ENCODE data around the gene GCFC2.

The GCFC2 gene

DNA sequence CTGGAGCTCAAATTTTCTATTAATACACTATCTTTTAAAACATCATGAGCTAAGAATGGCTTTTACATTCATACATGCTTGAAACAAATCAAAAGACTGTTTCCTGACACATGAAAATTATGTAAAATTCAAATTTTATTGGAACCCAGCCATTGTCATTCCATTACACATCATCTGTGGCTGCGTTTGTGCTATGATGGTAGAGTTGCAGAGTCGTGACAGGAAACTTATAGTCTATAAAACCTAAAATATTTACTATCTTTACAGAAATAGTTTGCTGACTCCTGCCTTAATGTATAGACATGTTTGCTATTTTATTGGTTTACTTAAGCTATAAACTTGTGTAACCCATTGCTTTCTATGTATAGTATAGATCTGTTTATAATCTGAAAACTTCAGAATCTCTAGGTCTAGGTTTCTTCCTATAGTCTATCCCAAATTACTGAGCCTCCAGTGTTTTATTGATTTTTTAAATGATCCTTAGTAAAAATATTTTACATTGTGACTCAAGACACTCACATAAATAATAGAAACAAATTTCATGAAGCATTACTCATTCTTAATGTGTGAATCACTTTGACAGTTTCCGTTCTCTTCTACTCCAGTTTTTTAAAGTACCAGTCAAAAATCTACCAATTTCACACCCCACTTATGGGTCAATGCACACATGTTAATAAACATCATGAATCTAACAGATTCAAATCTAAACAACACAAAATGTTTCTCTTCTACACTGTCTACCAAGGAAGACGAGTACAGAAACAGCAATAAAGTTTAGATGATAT is 90.6 kb downstream of the GCFC2 start:
- Histone ChIP-seq H3K27me3 (peaks cover 15% of the 10 kb centered on the region), H3K4me3 (ENCODE audit: low read depth in 1 of 2, low read length in 1 of 2) (no peak overlapping the region), H3K27ac (no peak overlapping the region), H3K9me3 (no peaks in the 10 kb centered on the region), H3K4me1 (ENCODE audit: control insufficient read depth in 1 of 2, insufficient read depth in 1 of 2, low read depth in 1 of 2, low read length in 1 of 2) (no peaks in the 10 kb centered on the region), H3K36me3 (no peaks in the 10 kb centered on the region)
- TF ChIP-seq, protein P1, sequence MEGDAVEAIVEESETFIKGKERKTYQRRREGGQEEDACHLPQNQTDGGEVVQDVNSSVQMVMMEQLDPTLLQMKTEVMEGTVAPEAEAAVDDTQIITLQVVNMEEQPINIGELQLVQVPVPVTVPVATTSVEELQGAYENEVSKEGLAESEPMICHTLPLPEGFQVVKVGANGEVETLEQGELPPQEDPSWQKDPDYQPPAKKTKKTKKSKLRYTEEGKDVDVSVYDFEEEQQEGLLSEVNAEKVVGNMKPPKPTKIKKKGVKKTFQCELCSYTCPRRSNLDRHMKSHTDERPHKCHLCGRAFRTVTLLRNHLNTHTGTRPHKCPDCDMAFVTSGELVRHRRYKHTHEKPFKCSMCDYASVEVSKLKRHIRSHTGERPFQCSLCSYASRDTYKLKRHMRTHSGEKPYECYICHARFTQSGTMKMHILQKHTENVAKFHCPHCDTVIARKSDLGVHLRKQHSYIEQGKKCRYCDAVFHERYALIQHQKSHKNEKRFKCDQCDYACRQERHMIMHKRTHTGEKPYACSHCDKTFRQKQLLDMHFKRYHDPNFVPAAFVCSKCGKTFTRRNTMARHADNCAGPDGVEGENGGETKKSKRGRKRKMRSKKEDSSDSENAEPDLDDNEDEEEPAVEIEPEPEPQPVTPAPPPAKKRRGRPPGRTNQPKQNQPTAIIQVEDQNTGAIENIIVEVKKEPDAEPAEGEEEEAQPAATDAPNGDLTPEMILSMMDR (IDR thresholded peaks at IDR 0.05): no peak

GRCh38 chr2:75616933-75617332 is 93.8 kb downstream of the GCFC2 start:
- H3K9me3 ChIP-seq: no peaks in the 10 kb centered on the region
- no peak overlapping the region for H3K4me3 ChIP-seq (ENCODE audit: low read depth in 1 of 2, low read length in 1 of 2)
- H3K27ac ChIP-seq: no peak overlapping the region
- no peaks in the 10 kb centered on the region for H3K4me1 ChIP-seq (ENCODE audit: control insufficient read depth in 1 of 2, insufficient read depth in 1 of 2, low read depth in 1 of 2, low read length in 1 of 2)
- TF ChIP-seq, protein P1 (IDR thresholded peaks at IDR 0.05): no peak
- H3K36me3 ChIP-seq: no peaks in the 10 kb centered on the region
- H3K27me3 ChIP-seq: peaks cover 8% of the 10 kb centered on the region

GRCh38 chr2:75616406-75616805 is 94.3 kb downstream of the GCFC2 start:
- no peaks in the 10 kb centered on the region for H3K4me1 ChIP-seq (ENCODE audit: control insufficient read depth in 1 of 2, insufficient read depth in 1 of 2, low read depth in 1 of 2, low read length in 1 of 2)
- H3K9me3 ChIP-seq: no peaks in the 10 kb centered on the region

DNA sequence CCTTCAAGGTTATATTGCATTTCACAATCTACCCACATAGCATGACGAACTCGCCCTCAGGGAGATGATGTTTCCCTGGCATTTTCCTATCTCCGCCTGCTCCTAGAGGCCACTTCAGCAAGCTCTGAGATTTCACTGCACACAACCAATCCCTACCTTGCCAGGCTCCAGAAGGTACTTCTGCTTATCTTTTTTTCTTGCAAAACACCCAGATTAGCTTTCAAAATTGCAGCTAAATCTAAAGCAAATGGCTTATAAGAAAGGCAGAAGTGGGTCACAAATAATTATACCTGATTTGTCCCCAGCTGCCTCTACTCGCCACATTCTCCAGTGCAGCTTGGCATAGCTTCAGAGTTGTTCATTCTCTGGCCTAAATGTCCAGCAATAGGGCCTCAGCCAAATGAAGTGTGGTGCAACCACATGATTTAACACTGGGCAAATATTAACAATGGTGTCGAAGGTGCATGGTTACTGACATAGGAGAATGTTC is 96.5 kb downstream of the GCFC2 start:
- peaks cover 27% of the 10 kb centered on the region for H3K27me3 ChIP-seq
- no peaks in the 10 kb centered on the region for H3K4me1 ChIP-seq (ENCODE audit: control insufficient read depth in 1 of 2, insufficient read depth in 1 of 2, low read depth in 1 of 2, low read length in 1 of 2)
- H3K36me3 ChIP-seq: no peaks in the 10 kb centered on the region
- TF ChIP-seq, protein P1 (IDR thresholded peaks at IDR 0.05): no peak
- H3K9me3 ChIP-seq: no peaks in the 10 kb centered on the region
- no peak overlapping the region for H3K4me3 ChIP-seq (ENCODE audit: low read depth in 1 of 2, low read length in 1 of 2)
- H3K27ac ChIP-seq: no peak overlapping the region

More at GRCh38 chr2:75616406-75616805, 94.3 kb downstream of the GCFC2 start:
- no peaks in the 10 kb centered on the region for H3K36me3 ChIP-seq
- TF ChIP-seq, protein P1 (IDR thresholded peaks at IDR 0.05): no peak
- H3K27me3 ChIP-seq: peaks cover 8% of the 10 kb centered on the region
- no peak overlapping the region for H3K4me3 ChIP-seq (ENCODE audit: low read depth in 1 of 2, low read length in 1 of 2)
- H3K27ac ChIP-seq: no peak overlapping the region

- H3K36me3 ChIP-seq: no peaks in the 10 kb centered on the region
- TF ChIP-seq, protein P1 (IDR thresholded peaks at IDR 0.05): no peak
- peaks cover 32% of the 10 kb centered on the region for H3K27me3 ChIP-seq
- no peaks in the 10 kb centered on the region for H3K9me3 ChIP-seq
- no peaks in the 10 kb centered on the region for H3K4me1 ChIP-seq (ENCODE audit: control insufficient read depth in 1 of 2, insufficient read depth in 1 of 2, low read depth in 1 of 2, low read length in 1 of 2)
- H3K4me3 ChIP-seq (ENCODE audit: low read depth in 1 of 2, low read length in 1 of 2): no peak overlapping the region
- H3K27ac ChIP-seq: no peak overlapping the region
These were observed 97.9 kb downstream of the GCFC2 start for GRCh38 chr2:75612862-75613243.
